ENCODE results near the gene TM4SF5. TPM values are rescaled to one million over a fixed set of nuclear protein-coding genes. Genes with fewer than 3 reads are reported as not detected.
A peak's percentile ranks its signal among the peaks of the same experiment; 100 is the strongest.

TM4SF5 gene
- total and polyA plus RNA-seq, 2 experiments from 2014 or later, result not detected

GRCh38 chr17:4766723-4767122, 5.0 kb upstream of the TM4SF5 start:
- peaks cover 13% of the 10 kb centered on the region for H3K27me3 ChIP-seq (replicated peaks; ENCODE audit: insufficient read depth)

GRCh38 chr17:4768298-4768697, 3.4 kb upstream of the TM4SF5 start:
- no peak overlapping the region for H2AFZ ChIP-seq
- peaks cover 7% of the 10 kb centered on the region; the same call in 1 of the 2 replicates for H3F3A ChIP-seq (ENCODE audit: insufficient read depth)
- H3K9me2 ChIP-seq (ENCODE audit: insufficient read depth), result no peaks in the 10 kb centered on the region
- H3K27me3 ChIP-seq (replicated peaks; ENCODE audit: insufficient read depth), result peaks cover 21% of the 10 kb centered on the region
- no peaks in the 10 kb centered on the region for H3K9me3 ChIP-seq (ENCODE audit: low read depth)
- H3K9ac ChIP-seq, result no peak overlapping the region
- no peaks in the 10 kb centered on the region for H4K20me1 ChIP-seq (ENCODE audit: insufficient read depth)
- no peaks in the 10 kb centered on the region for H3K36me3 ChIP-seq (ENCODE audit: low read depth)
- H3K27ac ChIP-seq, result no peak overlapping the region
- TF ChIP-seq EZH2 (IDR thresholded peaks at IDR 0.05; ENCODE audit: insufficient read depth, poor library complexity, severe bottlenecking) (no peak), EZH2phosphoT487 (IDR thresholded peaks at IDR 0.05; ENCODE audit: insufficient read depth, low read depth) (no peak)
- no peak overlapping the region for H3K4me3 ChIP-seq
- H3K4me2 ChIP-seq (ENCODE audit: unreplicated experiment), result no peak overlapping the region
- 70% methylated on average over 6 of the region's 6 CpGs for WGBS, 2 experiments (ENCODE audit: low coverage in 1 of 2, low lambda C conversion rate in 2 of 2, missing lambda C conversion rate in 2 of 2)
- H3K79me2 ChIP-seq (ENCODE audit: insufficient read depth), result no peaks in the 10 kb centered on the region
- peaks cover 9% of the 10 kb centered on the region; the same call in 1 of the 2 replicates for H3K4me1 ChIP-seq (ENCODE audit: insufficient read depth)
- in situ Hi-C loops (cut with MboI), result no loop called here
- DNase-seq, result no peak

More at GRCh38 chr17:4766723-4767122, 5.0 kb upstream of the TM4SF5 start:
- no peak overlapping the region for H3K4me2 ChIP-seq (ENCODE audit: unreplicated experiment)
- DNase-seq, result no peak
- peaks cover 9% of the 10 kb centered on the region; the same call in 1 of the 2 replicates for H3K4me1 ChIP-seq (ENCODE audit: insufficient read depth)
- no peaks in the 10 kb centered on the region for H3K79me2 ChIP-seq (ENCODE audit: insufficient read depth)
- peaks cover 7% of the 10 kb centered on the region; the same call in 1 of the 2 replicates for H3F3A ChIP-seq (ENCODE audit: insufficient read depth)
- in situ Hi-C loops (cut with MboI), result no loop called here
- H3K36me3 ChIP-seq (ENCODE audit: low read depth), result no peaks in the 10 kb centered on the region
- TF ChIP-seq EZH2 (IDR thresholded peaks at IDR 0.05; ENCODE audit: insufficient read depth, poor library complexity, severe bottlenecking) (no peak), EZH2phosphoT487 (IDR thresholded peaks at IDR 0.05; ENCODE audit: insufficient read depth, low read depth) (no peak)
- no peaks in the 10 kb centered on the region for H3K9me2 ChIP-seq (ENCODE audit: insufficient read depth)
- H3K27ac ChIP-seq, result no peak overlapping the region
- no peak overlapping the region for H3K9ac ChIP-seq
- no peaks in the 10 kb centered on the region for H3K9me3 ChIP-seq (ENCODE audit: low read depth)
- H2AFZ ChIP-seq, result no peak overlapping the region
- H4K20me1 ChIP-seq (ENCODE audit: insufficient read depth), result no peaks in the 10 kb centered on the region
- no peak overlapping the region for H3K4me3 ChIP-seq
- 75 to 83% methylated on average over 9 of the region's 9 CpGs for WGBS, 2 experiments (ENCODE audit: low coverage in 1 of 2, low lambda C conversion rate in 2 of 2, missing lambda C conversion rate in 2 of 2)

- no peaks in the 10 kb centered on the region for H4K20me1 ChIP-seq (ENCODE audit: insufficient read depth)
- peaks cover 16% of the 10 kb centered on the region for H3K27me3 ChIP-seq (replicated peaks; ENCODE audit: insufficient read depth)
- H3K4me2 ChIP-seq (ENCODE audit: unreplicated experiment), result no peak overlapping the region
- H3K9me2 ChIP-seq (ENCODE audit: insufficient read depth), result no peaks in the 10 kb centered on the region
- no peak overlapping the region for H2AFZ ChIP-seq
- 40 to 60% methylated on average over 2 of the region's 2 CpGs for WGBS, 2 experiments (ENCODE audit: low coverage in 1 of 2, low lambda C conversion rate in 2 of 2, missing lambda C conversion rate in 2 of 2)
- H3K27ac ChIP-seq, result no peak overlapping the region
- H3K4me1 ChIP-seq (ENCODE audit: insufficient read depth), result peaks cover 9% of the 10 kb centered on the region; the same call in 1 of the 2 replicates
- no peak overlapping the region for H3K9ac ChIP-seq
- DNase-seq, result peak; percentile 64
- no peak overlapping the region for H3K4me3 ChIP-seq
- no peaks in the 10 kb centered on the region for H3K79me2 ChIP-seq (ENCODE audit: insufficient read depth)
- H3F3A ChIP-seq (ENCODE audit: insufficient read depth), result peaks cover 7% of the 10 kb centered on the region; the same call in 1 of the 2 replicates
- in situ Hi-C loops (cut with MboI), result no loop called here
- no peaks in the 10 kb centered on the region for H3K36me3 ChIP-seq (ENCODE audit: low read depth)
- TF ChIP-seq EZH2phosphoT487 (IDR thresholded peaks at IDR 0.05; ENCODE audit: insufficient read depth, low read depth), result no peak
- no peak for TF ChIP-seq EZH2 (IDR thresholded peaks at IDR 0.05; ENCODE audit: insufficient read depth, poor library complexity, severe bottlenecking)
- H3K9me3 ChIP-seq (ENCODE audit: low read depth), result no peaks in the 10 kb centered on the region
Observed at GRCh38 chr17:4769628-4770027, 2.1 kb upstream of the TM4SF5 start.

- 43 to 54% methylated on average over 10 of the region's 10 CpGs for WGBS, 2 experiments (ENCODE audit: low coverage in 1 of 2, low lambda C conversion rate in 2 of 2, missing lambda C conversion rate in 2 of 2)
- Histone ChIP-seq H3K27ac (no peak overlapping the region), H3K36me3 (ENCODE audit: low read depth) (no peaks in the 10 kb centered on the region), H3K9me3 (ENCODE audit: low read depth) (no peaks in the 10 kb centered on the region), H3K4me2 (ENCODE audit: unreplicated experiment) (no peak overlapping the region), H3K79me2 (ENCODE audit: insufficient read depth) (no peaks in the 10 kb centered on the region), H3K4me1 (ENCODE audit: insufficient read depth) (peaks cover 9% of the 10 kb centered on the region; the same call in 1 of the 2 replicates), H3K27me3 (replicated peaks; ENCODE audit: insufficient read depth) (peaks cover 11% of the 10 kb centered on the region), H2AFZ (no peak overlapping the region), H3F3A (ENCODE audit: insufficient read depth) (peaks cover 7% of the 10 kb centered on the region; the same call in 1 of the 2 replicates), H3K9ac (no peak overlapping the region), H4K20me1 (ENCODE audit: insufficient read depth) (no peaks in the 10 kb centered on the region), H3K4me3 (no peak overlapping the region), H3K9me2 (ENCODE audit: insufficient read depth) (no peaks in the 10 kb centered on the region)
- in situ Hi-C loops (cut with MboI), result no loop called here
- no peak for DNase-seq
- no peak for TF ChIP-seq EZH2 (IDR thresholded peaks at IDR 0.05; ENCODE audit: insufficient read depth, poor library complexity, severe bottlenecking)
- no peak for TF ChIP-seq EZH2phosphoT487 (IDR thresholded peaks at IDR 0.05; ENCODE audit: insufficient read depth, low read depth)
Observed at GRCh38 chr17:4772235-4772613, 538 bp downstream of the TM4SF5 start.
